Panc1 (cell line): ENCODE results near the gene NRBF2. TPM values are rescaled to one million over a fixed set of nuclear protein-coding genes. Genes with fewer than 3 reads are reported as not detected.

ENCODE experiments used
- ATAC-seq: fragments of 200-7000 bp; cut with Tn5 transposase; 2 replicates; pipeline ENCODE4 v1.9.1; 2020; ENCODE audit warnings: mild to moderate bottlenecking, moderate library complexity
- BruUV-seq: library from RNA; stranded (reverse); fragments of 400-500 nt; replicated peaks from 2 replicates; lab custom pipeline; 2021; lab: Mats Ljungman, UMichigan
- CTCF ChIA-PET: fragments of 300-600 bp; sonication (Branson Sonifier 250); formaldehyde crosslinking; loops from one replicate; lab custom pipeline; 2022; ENCODE audit warnings: antibody characterized with exemption; lab: Charles Lee
- POLR2A ChIA-PET: fragments of 300-600 bp; sonication (Branson Sonifier 250); formaldehyde crosslinking; loops from one replicate; lab custom pipeline; 2022; ENCODE audit warnings: antibody characterized with exemption; lab: Charles Lee
- DNase-seq: peaks from one replicate; pipeline ENCODE4 v3.0.0-alpha.2; 2010; ENCODE audit warnings: low read depth, low spot score
- H3K27ac ChIP-seq: 2 replicates; pipeline ENCODE4 v1.5.1; 2011; ENCODE audit warnings: mild to moderate bottlenecking, low read length, inconsistent platforms
- H3K27me3 ChIP-seq: fragments of 200-500 bp; sonication (Bioruptor generic); 2 replicates; pipeline ENCODE4 v1.6.0; 2014; ENCODE audit warnings: low read length, inconsistent platforms; ENCODE audit not compliant: control insufficient read depth, insufficient read depth
- H3K36me3 ChIP-seq: fragments of 200-500 bp; sonication (Bioruptor generic); 2 replicates; pipeline ENCODE4 v1.5.1; 2014; ENCODE audit warnings: inconsistent platforms, mild to moderate bottlenecking, low read length, moderate library complexity; ENCODE audit not compliant: control insufficient read depth, insufficient read depth
- H3K4me1 ChIP-seq: 2 replicates; pipeline ENCODE4 v1.5.1; 2011; ENCODE audit warnings: inconsistent platforms, mild to moderate bottlenecking, low read length, moderate library complexity; ENCODE audit not compliant: control insufficient read depth, insufficient read depth
- H3K4me3 ChIP-seq, 2 experiments: 2 replicates each; pipeline ENCODE4 v1.5.1; 2011 to 2012; ENCODE audit warnings: low read depth in 2 of 2, low read length in 2 of 2, mild to moderate bottlenecking in 2 of 2, inconsistent platforms in 1 of 2, moderate library complexity in 1 of 2
- H3K9me3 ChIP-seq: fragments of 200-500 bp; sonication (Bioruptor generic); 2 replicates; pipeline ENCODE4 v1.5.1; 2014; ENCODE audit warnings: low read depth, mild to moderate bottlenecking, inconsistent platforms, low read length, moderate library complexity; ENCODE audit not compliant: control insufficient read depth, insufficient read depth
- CTCF ChIP-seq: fragments of 450-650 bp; IDR thresholded peaks from 2 replicates; pipeline ENCODE4 v1.5.1; 2017; ENCODE audit warnings: mild to moderate bottlenecking
- POLR2AphosphoS5 ChIP-seq: IDR thresholded peaks from 2 replicates; pipeline ENCODE4 v1.6.1; 2012; ENCODE audit warnings: mild to moderate bottlenecking, low read depth, low read length, moderate library complexity
- REST ChIP-seq, 2 experiments: IDR thresholded peaks; 2 replicates each; pipeline ENCODE4 v1.6.1; 2011 to 2012; ENCODE audit warnings: low read depth in 2 of 2, control low read depth in 1 of 2, low read length in 1 of 2, mild to moderate bottlenecking in 1 of 2, moderate library complexity in 1 of 2; ENCODE audit not compliant: insufficient read depth in 1 of 2
- SIN3A ChIP-seq: IDR thresholded peaks from 2 replicates; pipeline ENCODE4 v1.6.1; 2012; ENCODE audit warnings: low read depth, mild to moderate bottlenecking, low read length, moderate library complexity, borderline replicate concordance; ENCODE audit not compliant: insufficient read depth
- TCF7L2 ChIP-seq: IDR thresholded peaks from 2 replicates; pipeline ENCODE4 v1.6.1; 2011; ENCODE audit warnings: mild to moderate bottlenecking, low read depth, low read length, inconsistent platforms
- in situ Hi-C: cut with HindIII; loops from 2 replicates; pipeline ENCODE4 v1.10.0; 2016; ENCODE audit warnings: low sequenced_read_pairs, low pct_unique_long_range_greater_than_20kb
- intact Hi-C: fragments of 100-400 bp; cut with micrococcal nuclease; formaldehyde crosslinking; loops from one replicate; pipeline ENCODE4 v1.10.0; 2022; ENCODE audit not compliant: unreplicated experiment
- total RNA-seq: library from RNA; stranded (reverse); gene quantifications from one replicate; pipeline ENCODE4 v1.2.1, GENCODE V29; 2021; ENCODE audit not compliant: unreplicated experiment

The NRBF2 gene
- total RNA-seq, 1 experiment from 2014 or later: 25.7 TPM

GRCh38 chr10:63123727-63124362 is 9.3 kb upstream of the NRBF2 start:
- no peaks in the 10 kb centered on the region for H3K4me1 ChIP-seq
- no peak overlapping the region for H3K27ac ChIP-seq
- DNase-seq: no peak
- H3K27me3 ChIP-seq: no peaks in the 10 kb centered on the region
- ATAC-seq: no peak
- no peak overlapping the region for H3K4me3 ChIP-seq
- in situ Hi-C loops (no loop called here), intact Hi-C loops (no loop called here)
- TF ChIP-seq SIN3A (no peak), POLR2AphosphoS5 (no peak), TCF7L2 (no peak), CTCF (no peak)
- ChIA-PET POLR2A (no interaction called here), CTCF (no interaction called here)
- no peaks in the 10 kb centered on the region for H3K36me3 ChIP-seq
- H3K9me3 ChIP-seq: no peaks in the 10 kb centered on the region
- BruUV-seq: no TSS peak

- no peak overlapping the region for H3K27ac ChIP-seq
- no peak overlapping the region for H3K4me3 ChIP-seq
- no peaks in the 10 kb centered on the region for H3K27me3 ChIP-seq
- H3K9me3 ChIP-seq: no peaks in the 10 kb centered on the region
- no peaks in the 10 kb centered on the region for H3K4me1 ChIP-seq
- CTCF ChIA-PET: no interaction called here
- no peaks in the 10 kb centered on the region for H3K36me3 ChIP-seq
- no peak for TF ChIP-seq REST (IDR thresholded peaks at IDR 0.05; ENCODE audit: insufficient read depth in 1 of 2, low read depth in 2 of 2, low read length in 1 of 2)
- TF ChIP-seq POLR2AphosphoS5: no peak
- BruUV-seq: no TSS peak
- ATAC-seq (no peak), DNase-seq (no peak)
- in situ Hi-C loops: no loop called here
- POLR2A ChIA-PET: interaction anchor here (0.7 kb wide), 1 partner anchor 34 kb away, joined by 3 read pairs; no protein-coding TSS in a partner anchor
- intact Hi-C loops: no loop called here
These were observed 7.7 kb upstream of the NRBF2 start for GRCh38 chr10:63125459-63125858.

DNA sequence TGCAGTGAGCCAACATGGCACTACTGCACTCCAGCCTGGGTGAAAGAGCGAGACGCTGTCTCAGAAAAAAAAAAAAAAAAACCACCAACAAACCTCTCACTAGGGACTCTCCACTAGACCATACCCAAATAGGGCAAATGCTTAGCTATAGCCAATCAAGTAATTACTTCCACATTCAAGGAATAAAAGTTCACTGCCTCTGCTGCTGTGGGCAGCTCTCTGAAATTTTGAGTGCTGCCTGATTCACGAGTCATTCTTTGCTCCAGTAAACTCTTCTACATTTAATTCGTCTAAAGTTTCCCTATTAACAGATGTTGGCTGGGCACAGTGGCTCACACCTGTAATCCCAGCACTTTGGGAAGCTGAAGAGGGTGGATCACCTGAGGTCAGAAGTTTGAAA is 4.7 kb upstream of the NRBF2 start:
- in situ Hi-C loops: no loop called here
- TF ChIP-seq CTCF (no peak), SIN3A (no peak), POLR2AphosphoS5 (no peak), REST (IDR thresholded peaks at IDR 0.05; ENCODE audit: insufficient read depth in 1 of 2, low read depth in 2 of 2, low read length in 1 of 2) (no peak), TCF7L2 (no peak)
- ChIA-PET CTCF (no interaction called here), POLR2A (interaction anchor here (0.7 kb wide), 1 partner anchor 428 kb away, joined by 11 read pairs; no protein-coding TSS in a partner anchor)
- Histone ChIP-seq H3K9me3 (peaks cover 6% of the 10 kb centered on the region; the same call in 1 of the 2 replicates), H3K27ac (no peak overlapping the region), H3K36me3 (no peaks in the 10 kb centered on the region), H3K4me1 (no peaks in the 10 kb centered on the region), H3K4me3 (no peak overlapping the region), H3K27me3 (no peaks in the 10 kb centered on the region)
- BruUV-seq: no TSS peak
- intact Hi-C loops: no loop called here
- ATAC-seq (no peak), DNase-seq (no peak)
